Superior temporal gyrus (tissue), 1 donor: ENCODE results near the gene KLK8.
"Not testable (repeated sequence)": the region's sequence is repeated elsewhere in the genome, so short reads cannot be mapped to it uniquely, and the experiment has no call there.

Experiments used
- DNase-seq: peaks from one replicate; pipeline ENCODE4 v3.0.0-alpha.2; 2016; ENCODE audit errors: extremely low spot score

The KLK8 gene

DNA sequence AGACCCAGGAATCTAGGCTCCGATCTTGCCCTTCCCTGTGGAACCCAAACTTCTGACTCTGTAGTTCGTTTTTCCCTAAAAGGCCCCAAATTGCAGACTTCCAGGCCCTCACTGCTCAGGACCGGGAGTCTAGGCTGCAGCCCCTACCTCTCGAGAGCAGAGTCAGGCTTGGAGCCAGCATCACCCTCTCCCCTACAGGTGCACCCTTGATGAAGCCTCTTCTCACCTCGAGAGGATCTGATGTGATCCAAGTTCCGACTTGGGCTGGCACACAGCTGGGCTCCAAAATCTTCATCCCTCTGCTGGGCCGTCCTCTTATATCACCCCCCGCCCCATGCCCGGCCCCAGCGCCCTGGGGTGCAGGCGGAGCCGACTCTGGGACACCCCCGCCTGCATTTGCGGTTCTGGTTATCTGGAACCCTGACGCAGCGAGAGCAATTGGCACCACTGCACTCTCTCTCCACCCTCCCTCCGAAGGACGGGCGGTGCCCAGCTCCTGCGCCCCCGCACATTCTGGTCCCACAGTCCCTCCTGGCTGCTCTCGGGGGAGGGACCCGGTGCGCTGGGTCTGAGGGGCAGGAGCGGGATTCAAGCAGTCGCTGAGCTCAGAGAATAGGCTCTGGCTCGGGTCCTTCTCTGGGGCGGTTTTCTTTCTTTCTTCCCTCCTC, 17.6 kb downstream of the KLK8 start, which contains the start of gene KLK7:
Gene KLK7, minus strand, starts transcription at position 293 of the 668 bp plus-strand sequence. CDS start 1,518 bp downstream, outside the sequence.
- DNase-seq = no peak

DNA sequence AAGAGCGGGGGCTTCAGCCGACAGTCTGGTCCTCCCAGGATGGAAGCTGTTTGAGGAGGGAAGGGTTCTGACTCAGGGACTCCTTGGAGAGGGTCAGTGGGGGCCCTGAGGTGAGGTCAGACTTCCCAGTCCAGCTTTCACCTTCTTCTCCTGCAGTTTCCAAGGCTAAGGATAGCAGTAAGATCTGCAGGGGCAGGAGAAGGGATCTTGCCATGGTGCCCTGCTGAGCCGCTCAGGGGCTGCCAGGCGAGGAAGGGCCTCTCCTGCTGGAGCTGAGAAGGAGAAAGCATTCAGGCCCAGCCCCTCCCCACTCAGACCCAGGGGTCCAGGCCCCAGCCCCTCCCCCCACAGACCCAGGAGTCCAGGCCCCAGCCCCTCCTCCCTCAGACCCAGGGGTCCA, 19.2 kb downstream of the KLK8 start:
- no peak for DNase-seq

DNA sequence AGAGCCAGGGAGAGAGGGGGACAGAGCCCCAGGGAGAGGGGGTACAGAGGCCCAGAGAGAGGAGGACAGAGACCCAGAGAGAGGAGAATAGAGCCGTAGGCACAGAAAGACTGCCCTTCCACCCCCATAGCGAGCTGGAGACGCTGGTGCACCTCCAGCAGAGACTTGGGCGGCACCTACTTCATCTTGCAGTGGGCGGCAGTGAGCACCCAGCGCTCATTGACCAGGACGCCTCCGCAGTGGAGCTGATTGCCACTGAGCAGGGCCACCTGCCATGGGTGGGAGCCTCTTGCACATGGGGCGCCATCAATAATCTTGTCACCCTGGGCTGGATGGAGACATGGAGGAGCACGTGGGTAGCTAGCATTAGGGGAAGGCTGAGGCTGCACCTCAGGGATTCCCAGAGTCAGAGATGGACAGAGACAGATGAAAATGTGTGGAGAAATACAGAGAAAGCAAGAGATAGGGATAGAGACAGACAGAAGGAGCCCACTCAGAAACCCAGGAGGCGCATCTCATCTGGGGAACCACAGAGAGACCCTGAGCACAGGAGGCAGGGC, 19.7 kb downstream of the KLK8 start:
- DNase-seq = no peak

DNA sequence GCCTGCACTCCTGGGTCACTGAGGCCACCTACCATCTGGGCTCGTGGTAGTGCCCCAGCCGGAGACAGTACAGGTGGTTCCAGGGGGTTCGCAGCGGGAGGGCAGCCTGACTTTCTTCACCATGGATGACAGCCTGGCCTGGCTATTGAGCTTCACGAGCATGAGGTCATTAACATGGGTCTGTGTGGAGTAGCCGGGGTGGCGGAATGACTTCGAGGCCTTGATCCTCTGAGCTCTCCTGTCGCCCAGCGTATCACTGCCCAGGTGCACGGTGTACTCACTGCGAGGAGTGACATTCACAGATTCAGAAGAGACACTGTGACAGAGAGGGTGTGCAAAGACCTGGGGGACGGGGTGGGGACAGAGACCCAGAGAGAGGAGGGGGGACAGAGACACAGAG, 21.2 kb downstream of the KLK8 start:
- DNase-seq = no peak

DNA sequence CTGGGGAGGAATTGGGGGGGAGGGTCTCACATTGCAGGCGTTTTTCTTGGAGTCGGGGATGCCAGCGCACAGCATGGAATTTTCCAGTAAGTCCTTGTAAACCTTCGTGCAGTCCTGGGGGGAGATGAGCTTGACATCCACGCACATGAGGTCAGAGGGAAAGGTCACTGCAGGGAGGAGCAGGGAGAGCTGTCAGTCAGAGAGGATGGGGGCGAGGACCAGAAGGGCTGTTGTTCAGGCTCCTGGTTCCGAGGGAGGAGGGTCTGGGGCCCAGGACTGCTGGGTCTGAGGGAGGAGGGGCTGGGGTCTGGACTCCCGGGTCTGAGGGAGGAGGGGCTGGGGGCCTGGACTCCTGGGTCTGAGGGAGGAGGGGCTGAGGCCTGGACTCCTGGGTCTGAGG, 21.6 kb downstream of the KLK8 start:
- DNase-seq = no peak

DNA sequence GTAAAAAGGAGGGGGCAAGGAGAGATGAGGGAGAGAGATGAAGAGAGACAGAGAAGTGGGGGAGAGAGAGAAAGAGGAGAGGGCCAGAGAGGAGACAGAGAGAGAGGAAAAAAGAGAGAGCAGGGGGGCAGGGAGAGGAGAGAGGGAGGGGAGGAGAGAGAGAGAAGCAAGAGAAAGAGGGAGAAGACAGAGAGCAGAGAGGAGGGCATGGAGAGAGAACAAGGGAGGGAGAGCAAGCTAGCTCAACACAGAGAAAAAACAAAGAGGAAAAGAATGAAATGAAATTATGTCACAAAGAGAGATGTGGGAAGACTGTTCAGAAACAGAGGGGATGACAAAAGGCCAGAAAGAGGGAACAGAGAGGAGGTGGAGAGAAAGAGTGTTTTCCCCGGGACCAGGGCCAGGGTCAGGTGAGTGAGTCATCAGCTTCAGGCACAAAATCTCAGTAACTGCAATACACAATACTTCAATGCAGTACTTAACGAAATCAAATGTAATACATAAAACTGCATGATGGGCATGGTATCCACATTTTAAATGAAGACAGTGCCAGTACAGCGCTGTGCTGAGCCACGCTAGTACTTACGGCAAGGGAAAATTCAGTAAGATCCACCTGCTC, 22.5 kb downstream of the KLK8 start:
- DNase-seq = no peak

DNA sequence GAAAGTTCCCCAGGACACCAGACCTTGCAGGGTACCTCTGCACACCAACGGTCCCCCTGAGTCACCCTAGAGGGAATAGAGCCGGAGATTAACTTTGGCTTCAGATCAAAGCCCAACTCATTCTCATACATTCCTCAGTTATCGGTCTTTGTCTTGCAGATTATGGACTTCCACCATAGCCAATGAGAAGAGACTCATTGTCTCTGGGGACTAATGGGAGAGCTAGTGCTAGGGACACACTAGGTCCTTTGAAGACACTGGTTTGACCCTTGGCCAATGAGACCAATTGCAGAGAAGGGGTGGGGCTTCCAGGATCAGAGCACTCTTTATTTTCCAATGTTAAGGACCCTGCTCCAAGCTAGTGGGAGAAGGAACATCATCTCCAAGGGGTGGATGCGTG, 23.8 kb downstream of the KLK8 start:
- no peak for DNase-seq

DNA sequence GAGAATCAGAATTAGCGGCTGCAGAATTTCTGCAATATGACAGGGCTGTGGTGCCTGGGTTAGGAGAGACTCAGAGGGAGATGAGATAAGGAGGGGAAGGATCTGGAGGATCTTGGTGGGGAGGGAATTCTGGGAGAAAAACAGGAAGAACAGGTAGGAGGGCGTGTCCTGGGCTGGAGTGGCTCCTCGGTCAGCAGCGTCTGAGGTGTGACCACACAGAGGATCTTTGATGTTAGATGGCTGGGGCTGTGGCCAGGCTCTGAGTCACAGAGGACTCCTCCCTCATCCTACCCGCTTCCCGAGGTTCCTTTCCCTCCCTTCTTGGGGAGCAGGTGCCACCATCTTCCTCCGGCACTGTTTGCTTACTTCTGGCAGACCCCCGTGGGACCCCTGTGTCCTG, 25.6 kb downstream of the KLK8 start:
- no peak for DNase-seq

DNA sequence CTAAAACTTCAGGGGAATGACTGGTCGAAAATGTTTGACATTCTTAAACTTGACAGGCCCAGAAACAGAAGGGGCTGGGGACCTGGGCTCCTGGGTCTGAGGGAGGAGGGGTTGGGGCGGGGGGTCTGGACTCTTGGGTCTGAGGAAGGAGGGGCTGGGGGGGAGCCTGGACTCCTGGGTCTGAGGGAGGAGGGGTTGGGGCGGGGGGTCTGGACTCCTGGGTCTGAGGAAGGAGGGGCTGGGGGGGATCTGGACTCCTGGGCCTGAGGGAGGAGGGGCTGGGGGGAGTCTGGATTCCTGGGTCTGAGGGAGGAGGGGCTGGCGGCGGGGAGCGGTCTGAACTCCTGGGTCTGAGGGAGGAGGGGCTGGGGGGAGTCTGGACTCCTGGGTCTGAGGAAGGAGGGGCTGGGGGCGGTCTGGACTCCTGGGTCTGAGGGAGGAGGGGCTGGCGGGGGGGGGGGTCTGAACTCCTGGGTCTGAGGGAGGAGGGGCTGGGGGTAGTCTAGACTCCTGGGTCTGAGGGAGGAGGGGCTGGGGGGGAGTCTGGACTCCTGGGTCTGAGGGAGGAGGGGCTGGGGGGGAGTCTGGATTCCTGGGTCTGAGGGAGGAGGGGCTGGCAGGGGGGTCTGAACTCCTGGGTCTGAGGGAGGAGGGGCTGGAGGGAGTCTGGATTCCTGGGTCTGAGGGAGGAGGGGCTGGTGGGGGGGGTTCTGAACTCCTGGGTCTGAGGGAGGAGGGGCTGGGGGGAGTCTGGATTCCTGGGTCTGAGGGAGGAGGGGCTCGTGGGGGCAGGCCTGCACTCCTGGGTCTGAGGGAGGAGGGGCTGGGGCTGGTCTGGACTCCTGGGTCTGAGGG, 26.5 kb downstream of the KLK8 start:
- no peak for DNase-seq

DNA sequence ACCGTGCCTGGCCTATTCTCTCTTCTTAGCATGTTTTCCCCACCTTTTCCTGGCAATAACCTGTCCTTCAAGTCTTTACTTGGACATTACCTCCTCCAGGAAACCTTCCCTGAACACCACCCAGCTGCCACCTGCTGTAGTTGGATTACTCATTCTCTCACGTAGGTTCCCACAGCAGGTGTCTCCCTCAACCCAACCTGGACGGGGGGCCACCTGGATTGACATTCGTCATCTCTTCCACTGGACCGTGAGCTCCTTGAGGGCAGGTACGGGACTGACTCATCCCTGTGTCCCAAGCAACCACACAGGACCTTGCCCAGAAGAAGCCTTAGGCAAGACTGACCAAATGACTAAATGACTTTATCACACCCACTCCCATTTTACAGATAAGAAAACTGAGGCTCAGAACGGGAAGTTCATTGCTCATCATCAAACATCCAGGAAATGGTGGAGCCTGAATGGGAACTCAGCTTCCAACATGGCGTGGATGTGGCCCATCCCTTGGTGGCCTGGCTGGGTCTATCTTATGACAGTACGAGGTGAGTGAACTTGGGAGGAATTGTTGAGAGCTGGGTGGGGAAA, 28.5 kb downstream of the KLK8 start:
- no peak for DNase-seq

DNA sequence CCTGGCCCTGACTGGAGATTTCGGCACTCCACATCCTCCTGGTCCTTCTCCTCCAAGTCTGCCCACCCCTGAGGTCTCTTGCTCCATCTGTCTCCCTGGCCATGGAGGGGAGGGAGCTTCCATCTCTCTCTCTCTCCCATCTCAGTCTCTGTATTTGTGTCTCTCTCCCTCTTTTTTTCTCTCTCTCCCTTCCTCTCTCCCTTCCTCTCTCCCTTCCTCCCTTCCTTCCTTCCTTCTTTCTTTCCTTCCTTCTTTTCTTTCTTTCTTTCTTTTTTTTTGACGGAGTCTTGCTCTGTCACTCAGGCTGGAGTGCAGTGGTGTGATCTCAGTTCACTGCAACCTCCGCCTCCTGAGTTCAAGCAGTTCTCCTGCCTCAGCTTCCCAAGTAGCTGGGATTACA, 31.6 kb downstream of the KLK8 start:
- DNase-seq = not testable (repeated sequence)

DNA sequence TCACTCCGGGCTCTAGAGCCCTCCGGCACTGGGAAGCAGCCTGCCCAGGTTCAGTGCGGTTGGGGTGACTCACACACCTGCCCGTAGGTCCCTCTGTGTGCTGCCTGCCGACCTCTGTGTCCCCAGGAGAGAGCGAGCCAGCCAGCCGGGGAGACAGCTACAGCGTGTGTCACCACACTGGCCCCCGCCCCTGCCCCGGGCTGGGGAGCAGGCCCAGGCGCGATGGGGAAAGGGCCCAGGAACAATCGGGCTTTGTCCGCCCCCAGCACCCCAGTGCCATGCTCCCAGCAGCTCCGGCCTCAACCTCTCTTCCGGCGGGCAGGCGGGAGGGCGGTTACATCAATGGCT, 32.0 kb downstream of the KLK8 start, which contains the start of gene KLK6:
Gene KLK6, minus strand, starts transcription at position 179 of the 348 bp plus-strand sequence. CDS start 1,487 bp downstream, outside the sequence.
- peak; percentile 89 for DNase-seq

DNA sequence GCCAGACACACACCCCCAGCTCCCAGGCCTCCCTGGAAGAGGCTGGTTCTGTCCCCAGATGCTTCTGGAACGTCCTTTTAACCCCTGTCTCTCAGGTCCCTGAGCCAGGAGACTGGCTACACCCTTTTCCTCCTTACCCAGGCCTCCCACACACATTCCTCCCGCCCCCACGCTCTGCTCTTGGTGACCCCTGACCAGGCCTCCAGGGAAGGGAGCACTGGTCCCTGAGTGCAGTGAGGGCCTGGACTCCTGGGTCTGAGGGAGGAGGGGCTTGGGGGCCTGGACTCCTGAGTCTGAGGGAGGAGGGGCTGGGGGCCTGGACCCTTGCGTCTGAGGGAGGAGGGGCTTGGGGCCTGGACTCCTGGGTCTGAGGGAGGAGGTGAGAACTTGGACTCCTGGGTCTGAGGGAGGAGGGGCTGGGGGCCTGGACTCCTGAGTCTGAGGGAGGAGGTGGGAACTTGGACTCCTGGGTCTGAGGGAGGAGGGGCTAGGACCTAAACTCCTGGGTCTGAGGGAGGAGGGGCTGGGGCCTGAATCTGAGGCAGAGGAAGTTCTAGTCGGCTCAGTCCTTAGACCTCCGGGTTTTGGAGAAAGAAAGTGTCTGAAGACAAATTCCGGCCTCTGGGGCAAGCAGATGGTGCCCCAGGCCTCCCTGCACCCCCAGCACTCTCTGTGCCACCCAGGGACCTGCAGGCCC, 32.5 kb downstream of the KLK8 start:
- no peak for DNase-seq

DNA sequence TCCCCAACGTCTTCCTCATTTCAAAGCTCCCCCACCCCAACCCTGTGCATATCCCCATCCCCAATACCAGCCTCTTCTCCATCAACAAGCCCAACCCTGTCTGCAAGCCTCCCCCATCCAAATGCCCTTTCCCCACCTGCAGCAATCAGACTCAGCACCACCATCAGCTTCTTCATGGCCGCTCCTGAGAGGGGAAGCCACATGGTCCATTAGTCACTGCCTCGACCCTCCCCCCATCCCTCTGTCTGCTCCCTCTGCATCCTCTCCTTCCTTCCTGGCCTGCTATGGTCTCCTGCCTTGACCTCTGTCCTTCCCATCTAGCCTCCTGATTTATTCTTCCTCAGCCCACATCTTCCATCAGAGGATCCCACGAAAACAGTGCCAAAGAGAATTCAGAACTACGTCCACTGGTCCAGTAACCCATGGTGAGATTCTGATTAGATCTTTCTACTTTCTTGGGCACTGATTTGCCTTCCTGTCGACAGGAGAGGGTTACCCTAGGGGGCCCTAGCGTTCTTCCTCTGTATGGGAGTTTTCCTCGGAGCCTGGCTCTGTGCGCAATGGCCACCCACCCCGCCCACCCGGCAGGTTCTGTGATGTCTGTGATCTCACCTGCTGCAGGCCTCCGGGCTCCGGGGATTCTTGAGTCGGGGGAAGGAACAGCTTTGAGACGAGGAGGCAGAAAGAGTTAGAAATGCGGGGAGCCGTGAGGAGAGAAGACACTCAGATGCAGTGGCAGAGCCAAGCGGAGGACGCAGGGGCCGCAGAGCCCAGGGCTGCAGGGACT, 33.3 kb downstream of the KLK8 start:
- peak; percentile 28 for DNase-seq

DNA sequence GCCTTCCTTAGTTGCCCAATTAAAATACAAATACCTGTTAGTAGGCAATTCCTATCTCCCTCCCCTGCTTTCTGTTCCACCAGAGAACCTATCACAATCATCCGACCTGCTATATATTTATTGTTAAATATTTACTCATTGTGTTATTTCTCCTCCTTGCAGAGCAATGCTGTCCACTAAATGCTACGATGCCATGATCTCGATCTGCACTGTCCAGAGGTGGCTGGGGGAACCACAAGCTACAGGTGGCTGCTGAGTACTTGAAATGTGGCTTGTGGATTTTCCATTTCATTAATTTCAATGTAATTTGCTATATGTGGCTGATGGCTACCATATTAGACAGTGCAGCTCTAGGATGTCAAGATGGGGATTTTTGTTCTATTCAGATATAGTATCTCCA, 37.1 kb downstream of the KLK8 start:
- no peak for DNase-seq

DNA sequence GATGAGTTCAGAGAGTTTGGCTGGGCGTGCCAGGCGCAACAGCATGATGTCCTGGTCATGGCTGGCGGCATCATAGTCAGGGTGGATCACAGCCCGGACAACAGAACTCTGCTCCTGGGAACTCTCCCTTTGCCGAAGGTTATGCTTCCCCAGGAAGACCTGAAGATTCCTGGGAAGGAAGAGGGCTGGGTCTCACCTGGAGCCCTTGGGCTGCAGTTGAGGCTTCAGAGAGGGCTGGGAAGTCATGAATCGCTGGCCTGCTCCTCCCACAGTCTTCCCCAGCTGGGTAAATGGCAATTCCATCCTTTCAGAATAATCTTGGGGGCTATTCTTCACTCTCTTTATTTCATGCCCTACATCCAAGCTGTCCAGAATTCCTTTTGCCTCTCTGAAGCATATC, 38.0 kb downstream of the KLK8 start:
- DNase-seq = no peak

DNA sequence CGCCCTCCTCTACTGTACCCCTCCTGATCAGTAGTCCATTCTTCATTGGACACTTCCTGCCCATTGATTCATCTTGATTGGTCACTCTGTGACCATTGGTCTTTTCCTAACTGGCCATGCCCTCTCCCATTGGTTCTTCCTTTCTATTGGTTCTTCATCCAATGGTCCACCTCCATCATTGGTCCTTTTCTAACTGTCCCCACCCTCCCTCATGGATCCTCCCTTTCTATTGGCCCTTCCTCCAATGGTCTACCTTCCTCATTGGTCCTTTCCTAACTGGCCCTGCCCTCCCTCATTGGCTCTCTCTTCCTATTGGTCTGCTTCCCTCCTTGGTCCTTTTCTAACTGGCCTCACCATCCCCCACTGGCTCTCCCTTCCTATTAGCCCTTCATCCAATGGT, 39.2 kb downstream of the KLK8 start:
- DNase-seq = no peak

DNA sequence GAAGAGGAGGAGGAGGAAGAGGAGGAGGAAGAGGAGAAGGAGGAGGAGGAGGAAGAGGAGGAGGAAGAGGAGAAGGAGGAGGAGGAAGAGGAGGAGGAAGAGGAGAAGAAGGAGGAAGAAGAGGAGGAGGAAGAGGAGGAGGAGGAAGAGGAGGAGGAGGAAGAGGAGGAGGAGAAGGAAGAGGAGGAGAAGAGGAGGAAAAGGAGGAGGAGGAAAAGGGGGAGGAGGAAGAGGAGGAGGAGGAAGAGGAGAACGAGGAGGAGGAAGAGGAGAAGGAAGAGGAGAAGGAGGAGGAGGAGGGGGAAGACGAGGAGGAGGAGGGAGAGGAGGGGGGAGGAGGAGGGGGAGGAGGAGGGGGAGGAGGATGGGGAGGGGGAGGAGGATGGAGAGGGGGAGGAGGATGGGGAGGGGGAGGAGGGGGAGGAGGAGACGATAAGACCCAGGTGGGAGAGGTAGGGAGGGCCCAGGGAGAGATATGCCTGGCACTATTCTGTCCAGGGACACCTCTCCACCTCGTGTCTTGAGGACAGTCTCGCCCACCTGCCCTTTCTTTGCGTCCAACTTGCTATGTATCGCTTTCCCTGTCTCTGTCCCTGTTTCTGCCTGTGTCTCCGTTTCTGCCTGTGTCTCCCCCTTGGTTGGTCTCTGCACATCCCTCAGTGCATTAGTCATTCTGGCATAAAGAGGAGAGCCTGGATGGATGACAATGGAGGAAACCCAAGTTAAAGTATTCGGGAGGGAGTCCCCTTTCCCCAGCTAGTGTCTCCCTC, 41.5 kb downstream of the KLK8 start:
- DNase-seq = no peak

DNA sequence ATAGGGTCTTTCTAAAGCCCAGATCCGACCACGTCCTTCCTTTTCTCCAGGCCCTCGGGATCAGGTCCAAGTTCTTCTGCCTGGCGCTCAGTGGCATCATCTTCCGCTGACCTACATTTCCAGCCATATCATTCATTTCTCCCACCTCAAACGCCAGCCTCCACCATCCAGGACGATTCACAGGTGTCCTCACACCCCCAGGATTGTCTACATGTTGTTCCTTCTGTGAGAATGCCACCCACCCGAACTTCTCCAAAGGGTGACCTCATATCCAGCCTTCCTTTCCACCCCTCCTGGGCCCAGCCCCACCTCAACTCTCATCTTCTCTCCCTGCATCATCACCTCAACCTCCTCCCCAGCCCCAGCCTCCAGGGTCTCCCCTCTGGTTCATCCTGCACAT, 43.8 kb downstream of the KLK8 start:
- no peak for DNase-seq

DNA sequence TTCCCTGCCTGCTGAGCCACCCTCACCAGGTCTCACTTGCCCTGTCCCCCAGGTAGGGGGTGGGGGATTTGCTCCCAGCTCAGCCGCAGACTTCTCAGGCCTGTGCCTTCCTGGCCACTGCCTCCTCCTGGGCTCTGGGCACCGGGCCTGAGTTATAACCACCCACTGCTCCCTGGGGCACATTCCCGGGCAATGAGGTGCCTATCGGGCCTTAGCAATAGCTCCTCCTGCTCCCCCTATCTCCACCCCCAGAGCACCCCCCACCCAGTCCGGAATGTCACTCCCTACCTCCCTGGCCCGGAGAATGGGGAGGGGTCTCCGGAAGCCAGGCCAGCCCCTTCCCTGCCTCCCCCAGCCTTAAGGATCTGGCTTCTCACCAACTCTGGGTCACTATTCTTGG, 48.5 kb downstream of the KLK8 start, which contains the start of gene KLK5:
Gene KLK5, minus strand, starts transcription at position 129 of the 400 bp plus-strand sequence. CDS start 381 bp downstream, outside the sequence.
- no peak for DNase-seq
